K562 (cell line): ENCODE results near the gene ADAM21. TPM values are rescaled to one million over a fixed set of nuclear protein-coding genes. Genes with fewer than 3 reads are reported as not detected.

ENCODE experiments used
- ATAC-seq: fragments of 200-7000 bp; cut with Tn5 transposase; 3 replicates; pipeline ENCODE4 v1.9.1; 2020; ENCODE audit warnings: moderate library complexity
- BruUV-seq: library from RNA; stranded (reverse); fragments of 400-500 nt; replicated peaks from 2 replicates; lab custom pipeline; 2021; lab: Mats Ljungman, UMichigan
- CTCF ChIA-PET: fragments of 300-600 bp; formaldehyde crosslinking; extraction: SDS; loops from one replicate; lab custom pipeline; 2021; ENCODE audit warnings: low intra/inter-chr PET ratio; lab: Yijun Ruan, JAX
- POLR2A ChIA-PET: fragments of 300-600, 350-650 bp; sonication (Branson Sonifier 250); formaldehyde crosslinking; extraction: SDS; loops from one replicate; lab custom pipeline; 2021; ENCODE audit warnings: antibody characterized with exemption, inconsistent platforms; lab: Yijun Ruan, JAX
- DNase-seq, 4 experiments: peaks; one replicate each; pipeline versions ENCODE4 v3.0.0 to v3.0.0-alpha.2; 2011 to 2018; ENCODE audit warnings: low spot score in 3 of 4, mixed read lengths in 3 of 4; ENCODE audit errors: extremely low read depth in 1 of 4
- FAIRE-seq: peaks from 2 replicates; lab custom pipeline; 2011; peaks lifted over from hg19 to GRCh38; lab: Jason Lieb, UNC
- H2AFZ ChIP-seq: 2 replicates; pipeline ENCODE4 v1.6.0; 2011; ENCODE audit warnings: low read depth, low read length, control low read depth, inconsistent platforms
- H3K27ac ChIP-seq: fragments of 200-600 bp; 3 replicates; pipeline ENCODE4 v1.8.0; 2011; ENCODE audit warnings: low read depth, mild to moderate bottlenecking, control low read depth, inconsistent platforms, low read length, moderate library complexity, mixed read lengths; ENCODE audit errors: extremely low read depth
- H3K27me3 ChIP-seq, 2 experiments: fragments of 300-600 bp in 1 of 2; 2 replicates in 1 of 2; 3 replicates in 1 of 2; pipeline versions ENCODE4 v1.6.0 to v1.8.0; 2011; ENCODE audit warnings: inconsistent platforms in 2 of 2, low read length in 2 of 2, mild to moderate bottlenecking in 1 of 2, mixed read lengths in 1 of 2, moderate library complexity in 1 of 2; ENCODE audit not compliant: control insufficient read depth in 2 of 2, insufficient read depth in 2 of 2
- H3K36me3 ChIP-seq: fragments of 300-600 bp; 3 replicates; pipeline ENCODE4 v1.8.0; 2011; ENCODE audit warnings: mild to moderate bottlenecking, low read length, inconsistent platforms; ENCODE audit not compliant: control insufficient read depth, insufficient read depth
- H3K4me1 ChIP-seq, 2 experiments: fragments of 200-600 bp in 1 of 2; replicated peaks in 1 of 2; 2 replicates in 1 of 2; 3 replicates in 1 of 2; pipeline versions ENCODE4 v1.5.1 to v1.8.0; 2011; ENCODE audit warnings: inconsistent platforms in 2 of 2, low read length in 2 of 2, mild to moderate bottlenecking in 1 of 2, mixed read lengths in 1 of 2, moderate library complexity in 1 of 2; ENCODE audit not compliant: control insufficient read depth in 2 of 2, insufficient read depth in 2 of 2
- H3K4me2 ChIP-seq: 2 replicates; pipeline ENCODE4 v1.6.1; 2011; ENCODE audit warnings: low read length, control low read depth, inconsistent platforms, mixed read lengths; ENCODE audit not compliant: insufficient read depth
- H3K4me3 ChIP-seq: fragments of 200-600 bp; sonication (generic), shearing (Covaris generic); 2 replicates; pipeline ENCODE4 v1.5.1; 2016; ENCODE audit warnings: control low read depth, inconsistent platforms
- H3K79me2 ChIP-seq: fragments of 200-600 bp; 3 replicates; pipeline ENCODE4 v1.8.0; 2011; ENCODE audit warnings: low read length, inconsistent platforms; ENCODE audit not compliant: control insufficient read depth, insufficient read depth
- H3K9ac ChIP-seq, 2 experiments: 2 replicates each; pipeline versions ENCODE4 v1.6.0 to v1.6.1; 2011; ENCODE audit warnings: low read depth in 2 of 2, low read length in 2 of 2, control low read depth in 1 of 2, inconsistent platforms in 1 of 2, mild to moderate bottlenecking in 1 of 2, mixed read lengths in 1 of 2; ENCODE audit not compliant: insufficient read depth in 1 of 2
- H3K9me1 ChIP-seq: one replicate; pipeline ENCODE4 v1.6.0; 2011; ENCODE audit warnings: inconsistent platforms, mild to moderate bottlenecking, low read length, moderate library complexity; ENCODE audit not compliant: control insufficient read depth, insufficient read depth
- H3K9me3 ChIP-seq: replicated peaks from 2 replicates; pipeline ENCODE4 v1.5.1; 2011; ENCODE audit warnings: low read depth, low read length, inconsistent platforms; ENCODE audit not compliant: control insufficient read depth, insufficient read depth
- H4K20me1 ChIP-seq: replicated peaks from 2 replicates; pipeline ENCODE4 v1.6.1; 2011; ENCODE audit warnings: low read length, inconsistent platforms, mixed read lengths; ENCODE audit not compliant: control insufficient read depth, insufficient read depth
- ATF4 ChIP-seq: fragments of 450-650 bp; formaldehyde crosslinking; IDR thresholded peaks from 2 replicates; pipeline ENCODE4 v1.4.0; 2022; ENCODE audit warnings: mild to moderate bottlenecking, moderate library complexity
- CHCHD3 ChIP-seq: fragments of 250-450 bp; sonication (Bioruptor Pico); IDR thresholded peaks from 2 replicates; pipeline ENCODE4 v2.1.2; 2022; ENCODE audit warnings: mild to moderate bottlenecking
- CREB1 ChIP-seq, 2 experiments: sonication (generic) in 1 of 2; formaldehyde crosslinking in 1 of 2; IDR thresholded peaks; 2 replicates each; pipeline versions ENCODE4 v1.6.1 to v1.8.0; 2012 to 2022; ENCODE audit warnings: inconsistent platforms in 1 of 2, mild to moderate bottlenecking in 1 of 2, missing genetic modification reagents in 1 of 2, moderate library complexity in 1 of 2
- CSDE1 ChIP-seq, 2 experiments: fragments of 450-650 bp; IDR thresholded peaks; 2 replicates each; pipeline ENCODE4 v1.6.1; 2016; ENCODE audit warnings: mild to moderate bottlenecking in 1 of 2
- GATAD2A ChIP-seq: fragments of 450-650 bp; IDR thresholded peaks from 2 replicates; pipeline ENCODE4 v1.6.1; 2017
- HNRNPH1 ChIP-seq: fragments of 200-400 bp; formaldehyde crosslinking; optimal IDR thresholded peaks from 2 replicates; pipeline ENCODE3; 2017; ENCODE audit warnings: low read depth, mild to moderate bottlenecking, low read length, moderate library complexity
- MCM3 ChIP-seq: fragments of 450-650 bp; IDR thresholded peaks from 2 replicates; pipeline ENCODE4 v1.6.1; 2016
- POLR2AphosphoS5 ChIP-seq: IDR thresholded peaks from 2 replicates; pipeline ENCODE4 v1.6.1; 2011; ENCODE audit warnings: mild to moderate bottlenecking, low read depth, low read length, moderate library complexity; ENCODE audit not compliant: control insufficient read depth, insufficient read depth
- SMARCA5 ChIP-seq: fragments of 450-650 bp; IDR thresholded peaks from 2 replicates; pipeline ENCODE4 v1.6.1; 2016
- TOE1 ChIP-seq, 2 experiments: fragments of 450-650 bp in 1 of 2; sonication (generic) in 1 of 2; formaldehyde crosslinking in 1 of 2; IDR thresholded peaks; 2 replicates each; pipeline versions ENCODE4 v1.7.1 to v1.8.0; 2016 to 2022; ENCODE audit warnings: borderline replicate concordance in 2 of 2, mild to moderate bottlenecking in 2 of 2, antibody characterized with exemption in 1 of 2, inconsistent platforms in 1 of 2, low read depth in 1 of 2, missing genetic modification reagents in 1 of 2, moderate library complexity in 1 of 2
- ZNF140 ChIP-seq: fragments of 250-450 bp; sonication (Bioruptor Pico); IDR thresholded peaks from 2 replicates; pipeline ENCODE4 v1.8.0; 2021; ENCODE audit warnings: moderate library complexity, mild to moderate bottlenecking, inconsistent platforms
- WGBS: fragments of 100-300 bp; shearing (Covaris generic); methylation state at CpG from one replicate; pipeline ENCODE4 v1.1.6; 2016; ENCODE audit warnings: low coverage, mixed read lengths; ENCODE audit not compliant: insufficient coverage; ENCODE audit errors: missing lambda C conversion rate; 5-methylcytosine and 5-hydroxymethylcytosine counted together
- in situ Hi-C: fragments of 300-500 bp; cut with MboI; formaldehyde crosslinking; loops from 4 replicates; pipeline ENCODE4 v1.15.0; 2018; ENCODE audit warnings: inconsistent platforms, mixed read lengths
- intact Hi-C: fragments of 100-400 bp; cut with micrococcal nuclease; formaldehyde crosslinking; loops from 2 replicates; pipeline ENCODE4 v1.14.2; 2022
- polyA plus RNA-seq, 8 experiments: library from polyadenylated mRNA; depleted of rRNA in 4 of 8; stranded (reverse) in 5 of 8; unstranded in 3 of 8; fragments of >200 nt; fragmentation: Nextera tagmentation in 2 of 8; fragmentation: Illumina TruSeq in 1 of 8; extraction: Ambion mirVana in 2 of 8; extraction: Trizol in 1 of 8; gene quantifications; 2 replicates each; pipeline versions ENCODE4 v1.2.1 to v1.2.3, GENCODE V29; 2011 to 2014; ENCODE audit warnings: inconsistent platforms in 1 of 8, missing spikeins in 1 of 8
- total RNA-seq, 7 experiments: library from RNA; depleted of rRNA in 6 of 7; stranded (reverse); fragments of >200 nt in 6 of 7; fragmentation: Illumina TruSeq in 2 of 7; extraction: Trizol in 2 of 7; gene quantifications; 2 replicates each; pipeline versions ENCODE4 v1.2.1 to v1.2.3, GENCODE V29; 2011 to 2021; ENCODE audit warnings: low replicate concordance in 1 of 7

The ADAM21 gene
- total and polyA plus RNA-seq, 9 of the 15 experiments (the other 6 are each of a cell fraction or from before 2014, with no cell fraction given), result 0.03 to 0.15 (median 0.05) TPM; not detected in 4

- no peak for DNase-seq
- H3K27me3 ChIP-seq, result no peaks in the 10 kb centered on the region
- H3K4me2 ChIP-seq, result no peak overlapping the region
- ChIA-PET CTCF (no interaction called here), POLR2A (no interaction called here)
- no peak overlapping the region for H3K27ac ChIP-seq
- H3K4me1 ChIP-seq, result no peaks in the 10 kb centered on the region
- intact Hi-C loops, result no loop called here
- H3K4me3 ChIP-seq, result no peak overlapping the region
- no peaks in the 10 kb centered on the region for H3K36me3 ChIP-seq
- H3K9me1 ChIP-seq, result no peaks in the 10 kb centered on the region
- H3K79me2 ChIP-seq, result no peaks in the 10 kb centered on the region
- in situ Hi-C loops, result no loop called here
- no peaks in the 10 kb centered on the region for H3K9me3 ChIP-seq
- H2AFZ ChIP-seq, result no peak overlapping the region
- no peak for ATAC-seq
- WGBS, result 0% methylated on average over 1 of the region's 1 CpG
- BruUV-seq, result no TSS peak
- no peak for FAIRE-seq
- H3K9ac ChIP-seq, result no peak overlapping the region
- H4K20me1 ChIP-seq, result no peaks in the 10 kb centered on the region
- no peak for TF ChIP-seq ZNF140 (CRISPR knock-in tag)
- TF ChIP-seq TOE1 (IDR thresholded peaks at IDR 0.05; ENCODE audit: borderline replicate concordance), result no peak
- no peak for TF ChIP-seq TOE1 (CRISPR knock-in tag; IDR thresholded peaks at IDR 0.05; ENCODE audit: borderline replicate concordance, low read depth)
- TF ChIP-seq MCM3, result no peak
Measured at GRCh38 chr14:70454731-70455130, 2.8 kb downstream of the ADAM21 start.

GRCh38 chr14:70468731-70469130, 16.8 kb downstream of the ADAM21 start:
- BruUV-seq, result no TSS peak
- WGBS, result 0% methylated on average over 3 of the region's 3 CpGs
- H3K27me3 ChIP-seq, result no peaks in the 10 kb centered on the region
- no peak for TF ChIP-seq GATAD2A
- no peak for TF ChIP-seq HNRNPH1
- TF ChIP-seq CSDE1 (IDR thresholded peaks at IDR 0.05), result no peak
- TF ChIP-seq CHCHD3 (CRISPR knock-in tag), result no peak
- TF ChIP-seq SMARCA5, result no peak
- no peak for TF ChIP-seq CREB1 (IDR thresholded peaks at IDR 0.05)
- TF ChIP-seq CREB1 (CRISPR knock-in tag; IDR thresholded peaks at IDR 0.05), result no peak
- no peak for TF ChIP-seq POLR2AphosphoS5
- no peak for TF ChIP-seq ATF4
- no peaks in the 10 kb centered on the region for H3K9me1 ChIP-seq
- no peaks in the 10 kb centered on the region for H4K20me1 ChIP-seq
- H3K4me1 ChIP-seq, result no peaks in the 10 kb centered on the region
- CTCF ChIA-PET, result no interaction called here
- no peak overlapping the region for H3K9ac ChIP-seq
- ATAC-seq (no peak), DNase-seq (no peak), FAIRE-seq (no peak)
- POLR2A ChIA-PET, result no interaction called here
- no peaks in the 10 kb centered on the region for H3K36me3 ChIP-seq
- no peak overlapping the region for H3K27ac ChIP-seq
- H3K4me3 ChIP-seq, result no peak overlapping the region
- no peaks in the 10 kb centered on the region for H3K79me2 ChIP-seq
- H2AFZ ChIP-seq, result no peak overlapping the region
- in situ Hi-C loops (no loop called here), intact Hi-C loops (no loop called here)
- no peak overlapping the region for H3K4me2 ChIP-seq
- no peaks in the 10 kb centered on the region for H3K9me3 ChIP-seq
